GM12873 (cell line): ENCODE results near the gene SETMAR.
A peak's percentile ranks its signal among the peaks of the same experiment; 100 is the strongest.

Source experiments
- TF ChIP-seq, protein P1 (sequence below): IDR thresholded peaks from 2 replicates; pipeline ENCODE4 v1.5.1; 2012; ENCODE audit warnings: low read depth, mild to moderate bottlenecking, moderate library complexity, low read length, control low read depth; ENCODE audit not compliant: insufficient read depth; ENCODE audit errors: missing control alignments

SETMAR gene

DNA sequence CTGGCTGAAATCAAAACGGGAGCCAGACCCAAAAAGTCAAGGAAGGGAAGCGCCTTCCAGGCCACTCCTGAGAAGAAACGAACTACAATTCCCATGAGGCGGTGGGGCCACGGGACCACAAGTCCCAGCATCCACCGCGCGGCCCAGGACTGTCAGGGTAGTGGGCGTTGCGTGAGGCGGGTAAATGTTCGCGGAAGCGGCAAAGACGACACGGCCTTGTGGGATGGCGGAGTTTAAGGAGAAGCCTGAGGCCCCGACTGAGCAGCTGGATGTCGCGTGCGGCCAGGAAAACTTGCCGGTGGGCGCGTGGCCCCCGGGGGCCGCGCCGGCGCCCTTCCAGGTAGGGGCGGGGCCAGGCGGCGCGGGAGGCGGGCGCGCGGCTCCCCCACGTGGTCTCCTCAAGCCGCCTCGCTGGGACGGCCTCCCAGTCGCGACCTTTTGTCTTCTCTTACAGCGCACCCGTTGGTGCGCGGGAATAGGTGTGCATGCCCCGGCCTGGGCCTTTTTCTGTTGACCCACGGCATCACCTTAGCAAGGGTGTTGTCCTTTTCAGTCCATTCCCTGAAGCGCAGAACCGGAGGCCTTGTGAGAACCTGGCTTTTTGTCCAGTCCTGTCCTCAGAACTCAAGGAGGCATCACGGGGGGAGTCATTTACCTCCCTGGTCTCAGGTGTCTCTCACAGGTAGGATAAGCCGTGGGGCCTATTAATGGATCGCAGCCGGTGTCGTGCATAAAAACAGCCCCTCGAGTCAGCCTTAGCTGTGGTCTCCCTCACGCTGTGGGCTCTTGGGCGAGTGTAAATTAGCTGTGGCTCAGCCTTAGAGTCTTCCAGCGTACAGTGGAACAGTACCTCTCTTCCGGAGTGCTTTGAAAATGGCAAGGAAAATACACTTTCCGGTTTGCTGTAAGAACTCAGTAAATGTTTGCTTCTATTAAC is at the start of gene SETMAR:
Gene SETMAR (plus strand): TSS at position 183 of the 937 bp plus-strand sequence. CDS start 2 bp downstream, at position 185.
- TF ChIP-seq, protein P1, sequence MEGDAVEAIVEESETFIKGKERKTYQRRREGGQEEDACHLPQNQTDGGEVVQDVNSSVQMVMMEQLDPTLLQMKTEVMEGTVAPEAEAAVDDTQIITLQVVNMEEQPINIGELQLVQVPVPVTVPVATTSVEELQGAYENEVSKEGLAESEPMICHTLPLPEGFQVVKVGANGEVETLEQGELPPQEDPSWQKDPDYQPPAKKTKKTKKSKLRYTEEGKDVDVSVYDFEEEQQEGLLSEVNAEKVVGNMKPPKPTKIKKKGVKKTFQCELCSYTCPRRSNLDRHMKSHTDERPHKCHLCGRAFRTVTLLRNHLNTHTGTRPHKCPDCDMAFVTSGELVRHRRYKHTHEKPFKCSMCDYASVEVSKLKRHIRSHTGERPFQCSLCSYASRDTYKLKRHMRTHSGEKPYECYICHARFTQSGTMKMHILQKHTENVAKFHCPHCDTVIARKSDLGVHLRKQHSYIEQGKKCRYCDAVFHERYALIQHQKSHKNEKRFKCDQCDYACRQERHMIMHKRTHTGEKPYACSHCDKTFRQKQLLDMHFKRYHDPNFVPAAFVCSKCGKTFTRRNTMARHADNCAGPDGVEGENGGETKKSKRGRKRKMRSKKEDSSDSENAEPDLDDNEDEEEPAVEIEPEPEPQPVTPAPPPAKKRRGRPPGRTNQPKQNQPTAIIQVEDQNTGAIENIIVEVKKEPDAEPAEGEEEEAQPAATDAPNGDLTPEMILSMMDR: no peak

DNA sequence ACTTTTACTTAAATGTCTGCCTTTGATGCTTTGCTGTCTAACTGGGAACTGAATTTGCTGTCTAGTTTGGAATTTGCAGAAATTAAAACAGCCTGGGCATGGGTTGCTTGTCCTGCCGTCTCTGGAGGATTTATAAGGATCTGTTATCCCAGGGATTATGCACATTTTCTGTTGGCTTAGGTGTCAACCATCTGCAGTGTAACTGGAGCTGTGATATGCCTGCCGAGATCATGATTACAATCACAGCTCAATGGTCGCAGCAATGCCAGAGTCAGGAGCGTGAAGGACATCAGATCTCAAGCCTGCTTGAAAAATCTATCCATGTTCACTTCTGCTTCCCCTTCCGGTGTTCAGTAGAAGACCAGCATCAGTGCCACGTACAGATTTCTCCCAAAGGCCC is 41.8 kb upstream of the SETMAR start:
- TF ChIP-seq, protein P1: no peak

DNA sequence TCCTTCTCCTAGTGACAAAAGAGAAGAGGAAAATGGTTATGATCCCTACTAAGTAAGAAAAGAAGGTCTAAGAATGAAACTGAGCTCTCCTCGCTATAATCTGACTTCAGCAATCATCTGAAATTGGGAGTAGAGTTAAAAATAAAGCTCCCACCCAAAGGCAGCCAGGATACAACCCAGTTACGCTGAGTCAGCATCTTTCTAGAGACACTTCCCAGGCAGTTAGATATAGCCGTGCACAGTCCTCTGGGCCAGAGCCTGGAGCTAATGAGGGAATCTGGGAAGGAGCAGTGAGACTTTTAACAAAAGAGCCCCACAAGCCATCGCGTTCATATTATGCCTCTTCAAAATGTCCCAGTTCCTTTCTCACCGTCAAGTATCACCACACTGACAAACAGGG is 39.1 kb upstream of the SETMAR start:
- TF ChIP-seq, protein P1: no peak

GRCh38 chr3:4270720-4271119 is 32.4 kb upstream of the SETMAR start:
- TF ChIP-seq, protein P1: no peak

DNA sequence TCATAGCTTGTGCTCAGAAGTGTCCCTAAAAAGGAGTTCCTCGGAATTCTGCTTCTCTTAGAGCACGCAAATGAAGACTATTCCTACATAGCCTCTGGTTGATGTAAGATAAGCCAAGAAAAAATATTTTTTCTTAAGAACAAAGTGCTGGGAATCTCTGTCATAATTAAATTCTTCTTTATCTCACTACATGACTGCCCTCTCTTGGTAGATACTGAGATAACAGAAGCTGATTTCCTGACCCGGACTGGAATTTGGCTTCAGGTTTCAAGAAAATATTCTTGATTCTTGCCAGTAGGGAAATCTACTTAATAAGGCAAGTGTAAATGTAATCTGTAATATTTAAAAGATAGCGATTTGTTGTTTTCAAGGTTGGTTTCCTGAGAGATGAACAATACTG is 31.3 kb upstream of the SETMAR start:
- TF ChIP-seq, protein P1: peak; percentile 21

DNA sequence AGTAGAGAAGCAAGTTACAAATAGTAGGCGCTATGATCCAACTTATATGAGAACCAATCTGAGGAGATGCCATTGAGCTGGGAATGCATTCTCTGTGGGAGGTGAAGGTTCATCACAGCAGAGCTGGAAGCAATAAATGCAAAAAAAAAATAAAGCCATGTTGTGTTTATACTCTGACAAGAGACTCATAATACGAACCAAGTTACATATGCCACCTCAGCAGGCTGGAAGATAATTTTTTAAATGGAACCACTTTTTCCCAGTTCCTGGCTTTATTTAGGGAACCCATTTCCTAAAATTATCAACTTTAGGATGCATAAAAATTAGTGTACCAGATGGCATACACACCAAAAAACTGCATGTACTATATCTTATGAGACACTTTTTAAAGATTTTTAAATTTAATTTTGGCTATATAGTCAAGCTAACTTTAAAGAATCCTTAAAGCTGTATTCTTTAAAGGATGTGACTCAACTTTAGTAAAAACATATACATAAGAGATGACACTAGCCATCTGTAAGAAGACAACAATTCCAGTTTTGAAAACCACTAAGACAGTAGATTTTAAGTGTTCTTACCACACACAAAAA is 23.6 kb upstream of the SETMAR start:
- TF ChIP-seq, protein P1: no peak

- TF ChIP-seq, protein P1: no peak
These were observed 21.2 kb upstream of the SETMAR start for GRCh38 chr3:4281991-4282390.
